DOHH2 (cell line): Measurements from ENCODE around the gene USP35.

Source experiments
- H3F3A ChIP-seq: fragments of 200-600 bp; sonication (generic), shearing (Covaris generic); 2 replicates; pipeline ENCODE4 v1.6.0; 2016; ENCODE audit warnings: antibody characterized with exemption, mild to moderate bottlenecking; ENCODE audit not compliant: control insufficient read depth, insufficient read depth
- H3K27ac ChIP-seq: fragments of 200-600 bp; sonication (generic); 2 replicates; pipeline ENCODE4 v1.5.1; 2014; ENCODE audit warnings: low read depth, mild to moderate bottlenecking, low read length, moderate library complexity
- H3K27me3 ChIP-seq: fragments of 200-600 bp; sonication (generic); 2 replicates; pipeline ENCODE4 v1.6.1; 2014; ENCODE audit warnings: mild to moderate bottlenecking, low read length, mixed read lengths; ENCODE audit not compliant: control insufficient read depth
- H3K36me3 ChIP-seq: fragments of 200-600 bp; sonication (generic); 2 replicates; pipeline ENCODE4 v1.6.1; 2014; ENCODE audit warnings: mild to moderate bottlenecking, low read length, moderate library complexity, mixed read lengths; ENCODE audit not compliant: control insufficient read depth
- H3K4me1 ChIP-seq: fragments of 200-600 bp; sonication (generic); 2 replicates; pipeline ENCODE4 v1.6.1; 2014; ENCODE audit warnings: mild to moderate bottlenecking, low read length, mixed read lengths; ENCODE audit not compliant: control insufficient read depth
- H3K4me2 ChIP-seq: fragments of 200-600 bp; sonication (generic); 2 replicates; pipeline ENCODE4 v1.6.0; 2014; ENCODE audit warnings: mild to moderate bottlenecking, low read length, moderate library complexity
- H3K4me3 ChIP-seq: fragments of 200-600 bp; sonication (generic); 2 replicates; pipeline ENCODE4 v1.5.1; 2014; ENCODE audit warnings: mild to moderate bottlenecking, low read length, mixed read lengths
- H3K79me2 ChIP-seq: fragments of 200-600 bp; sonication (generic); 2 replicates; pipeline ENCODE4 v1.6.1; 2014; ENCODE audit warnings: mild to moderate bottlenecking, low read length, mixed read lengths; ENCODE audit not compliant: control insufficient read depth
- H3K9me2 ChIP-seq: fragments of 200-600 bp; sonication (generic); replicated peaks from 2 replicates; pipeline ENCODE4 v1.6.1; 2014; ENCODE audit warnings: mild to moderate bottlenecking, low read length, mixed read lengths; ENCODE audit not compliant: control insufficient read depth
- H3K9me3 ChIP-seq: fragments of 200-600 bp; sonication (generic); 2 replicates; pipeline ENCODE4 v1.6.1; 2014; ENCODE audit warnings: antibody characterized with exemption, low read length, mixed read lengths; ENCODE audit not compliant: control insufficient read depth, insufficient read depth
- H4K20me1 ChIP-seq: fragments of 200-600 bp; sonication (generic); 2 replicates; pipeline ENCODE4 v1.6.0; 2014; ENCODE audit warnings: low read depth, mild to moderate bottlenecking, antibody characterized with exemption, low read length, moderate library complexity; ENCODE audit not compliant: control insufficient read depth, insufficient read depth
- EZH2phosphoT487 ChIP-seq: fragments of 200-600 bp; sonication (generic); IDR thresholded peaks from 2 replicates; pipeline ENCODE4 v1.6.1; 2017; ENCODE audit warnings: borderline replicate concordance, mild to moderate bottlenecking, antibody characterized with exemption, low read length, moderate library complexity, mixed read lengths
- TF ChIP-seq, protein P1 (sequence below): fragments of 200-600 bp; sonication (generic); IDR thresholded peaks from one replicate; pipeline ENCODE4 v1.5.1; 2014; ENCODE audit warnings: antibody characterized with exemption, mild to moderate bottlenecking, low read depth, low read length; ENCODE audit not compliant: poor library complexity, severe bottlenecking

The USP35 gene

DNA sequence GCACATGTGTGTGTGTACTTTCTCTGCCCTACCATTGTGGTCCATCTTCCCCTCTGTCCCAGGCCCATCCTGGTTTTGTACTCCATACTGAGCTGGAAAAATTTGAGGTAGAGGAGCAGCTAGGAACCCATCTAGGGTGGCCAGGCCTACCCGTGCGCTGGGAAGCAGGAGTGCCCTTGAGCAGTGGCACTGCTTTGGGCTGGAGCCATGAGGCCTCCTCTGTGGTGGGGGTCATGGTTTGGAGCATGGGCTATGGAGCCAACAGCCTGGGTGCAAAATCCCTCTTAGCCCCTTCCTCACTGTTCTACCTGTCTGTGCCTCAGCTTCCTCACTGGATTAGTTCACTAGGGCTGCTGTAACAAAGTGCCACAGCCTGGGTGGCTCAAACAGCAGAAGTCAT is 27.4 kb upstream of the USP35 start:
- Histone ChIP-seq H4K20me1 (no peaks in the 10 kb centered on the region), H3K27ac (no peak overlapping the region), H3K79me2 (no peaks in the 10 kb centered on the region), H3K4me1 (no peaks in the 10 kb centered on the region), H3K36me3 (no peaks in the 10 kb centered on the region), H3K9me3 (no peaks in the 10 kb centered on the region), H3K9me2 (no peaks in the 10 kb centered on the region), H3K4me3 (no peak overlapping the region), H3K4me2 (no peak overlapping the region), H3K27me3 (no peaks in the 10 kb centered on the region), H3F3A (no peaks in the 10 kb centered on the region)
- no peak for TF ChIP-seq EZH2phosphoT487
- TF ChIP-seq, protein P1, sequence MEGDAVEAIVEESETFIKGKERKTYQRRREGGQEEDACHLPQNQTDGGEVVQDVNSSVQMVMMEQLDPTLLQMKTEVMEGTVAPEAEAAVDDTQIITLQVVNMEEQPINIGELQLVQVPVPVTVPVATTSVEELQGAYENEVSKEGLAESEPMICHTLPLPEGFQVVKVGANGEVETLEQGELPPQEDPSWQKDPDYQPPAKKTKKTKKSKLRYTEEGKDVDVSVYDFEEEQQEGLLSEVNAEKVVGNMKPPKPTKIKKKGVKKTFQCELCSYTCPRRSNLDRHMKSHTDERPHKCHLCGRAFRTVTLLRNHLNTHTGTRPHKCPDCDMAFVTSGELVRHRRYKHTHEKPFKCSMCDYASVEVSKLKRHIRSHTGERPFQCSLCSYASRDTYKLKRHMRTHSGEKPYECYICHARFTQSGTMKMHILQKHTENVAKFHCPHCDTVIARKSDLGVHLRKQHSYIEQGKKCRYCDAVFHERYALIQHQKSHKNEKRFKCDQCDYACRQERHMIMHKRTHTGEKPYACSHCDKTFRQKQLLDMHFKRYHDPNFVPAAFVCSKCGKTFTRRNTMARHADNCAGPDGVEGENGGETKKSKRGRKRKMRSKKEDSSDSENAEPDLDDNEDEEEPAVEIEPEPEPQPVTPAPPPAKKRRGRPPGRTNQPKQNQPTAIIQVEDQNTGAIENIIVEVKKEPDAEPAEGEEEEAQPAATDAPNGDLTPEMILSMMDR = no peak

DNA sequence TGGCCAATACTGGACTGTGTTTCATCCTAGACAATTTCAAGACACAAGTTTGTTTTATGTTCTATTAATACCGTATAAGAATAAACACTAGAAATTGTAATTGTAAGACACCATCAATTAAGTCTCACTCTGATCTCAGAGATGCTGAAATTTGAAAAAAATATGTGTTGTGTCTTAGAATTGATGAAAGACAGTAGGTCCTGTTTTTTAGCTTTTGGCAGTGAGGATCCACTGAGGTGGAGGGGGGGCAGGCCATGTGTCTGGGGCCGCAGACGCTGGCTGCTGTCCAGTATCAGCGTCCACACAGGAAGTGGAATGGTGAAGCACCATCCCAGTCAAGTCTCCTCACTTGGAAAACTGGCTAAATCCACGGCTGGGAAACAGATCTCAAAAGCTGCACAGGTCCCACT is 26.8 kb upstream of the USP35 start:
- H3K4me1 ChIP-seq = no peaks in the 10 kb centered on the region
- no peaks in the 10 kb centered on the region for H3F3A ChIP-seq
- no peak overlapping the region for H3K4me2 ChIP-seq
- no peak overlapping the region for H3K27ac ChIP-seq
- no peaks in the 10 kb centered on the region for H3K9me2 ChIP-seq
- H3K9me3 ChIP-seq = no peaks in the 10 kb centered on the region
- H4K20me1 ChIP-seq = no peaks in the 10 kb centered on the region
- TF ChIP-seq EZH2phosphoT487 = no peak
- TF ChIP-seq, protein P1 = no peak
- no peaks in the 10 kb centered on the region for H3K36me3 ChIP-seq
- no peak overlapping the region for H3K4me3 ChIP-seq
- no peaks in the 10 kb centered on the region for H3K27me3 ChIP-seq
- H3K79me2 ChIP-seq = no peaks in the 10 kb centered on the region

DNA sequence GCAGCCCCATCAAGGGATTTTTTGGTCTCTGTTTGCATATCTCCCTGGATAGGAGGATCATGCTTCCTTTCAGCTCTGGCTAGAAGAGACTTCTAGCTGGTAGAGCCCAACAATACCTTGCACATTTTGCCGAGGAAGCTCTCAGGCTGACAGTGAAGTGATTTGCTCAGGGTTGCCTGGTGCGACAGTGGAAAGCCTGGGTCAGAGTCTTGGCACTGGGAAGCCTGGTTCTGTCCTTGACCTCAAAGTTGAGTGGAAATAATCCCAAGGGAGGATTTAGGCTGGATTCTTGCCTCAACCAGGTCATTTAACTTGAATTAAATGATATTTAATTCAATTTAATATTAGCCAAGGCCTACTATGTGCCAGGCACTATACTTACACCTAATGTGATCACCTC is 24.9 kb upstream of the USP35 start:
- no peak overlapping the region for H3K4me2 ChIP-seq
- no peaks in the 10 kb centered on the region for H3K36me3 ChIP-seq
- H3K4me3 ChIP-seq = no peak overlapping the region
- H3K79me2 ChIP-seq = no peaks in the 10 kb centered on the region
- H4K20me1 ChIP-seq = no peaks in the 10 kb centered on the region
- H3F3A ChIP-seq = no peaks in the 10 kb centered on the region
- H3K9me2 ChIP-seq = no peaks in the 10 kb centered on the region
- no peaks in the 10 kb centered on the region for H3K4me1 ChIP-seq
- H3K27me3 ChIP-seq = no peaks in the 10 kb centered on the region
- no peak overlapping the region for H3K27ac ChIP-seq
- no peak for TF ChIP-seq EZH2phosphoT487
- TF ChIP-seq, protein P1 = no peak
- H3K9me3 ChIP-seq = no peaks in the 10 kb centered on the region

DNA sequence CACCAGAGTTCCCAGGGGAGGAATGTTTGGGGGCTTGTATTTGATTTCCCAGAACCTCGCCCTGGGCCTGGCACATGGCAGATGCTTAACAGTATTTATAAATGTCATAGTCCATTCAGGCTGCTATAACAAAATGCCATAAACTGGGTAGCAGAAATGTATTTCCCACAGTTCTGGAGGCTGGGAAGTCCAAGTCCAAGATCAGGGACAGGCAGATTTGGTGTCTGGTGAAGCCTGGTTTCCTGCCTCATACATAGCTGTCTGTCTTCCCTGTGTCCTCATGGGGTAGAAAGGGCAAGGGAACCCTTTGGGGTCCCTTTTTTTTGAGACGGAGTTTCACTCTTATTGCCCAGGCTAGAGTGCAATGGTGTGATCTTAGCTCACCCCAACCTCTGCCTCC is 24.2 kb upstream of the USP35 start:
- no peaks in the 10 kb centered on the region for H3K27me3 ChIP-seq
- no peaks in the 10 kb centered on the region for H4K20me1 ChIP-seq
- no peaks in the 10 kb centered on the region for H3F3A ChIP-seq
- H3K27ac ChIP-seq = no peak overlapping the region
- no peaks in the 10 kb centered on the region for H3K4me1 ChIP-seq
- no peaks in the 10 kb centered on the region for H3K9me2 ChIP-seq
- H3K4me3 ChIP-seq = no peak overlapping the region
- H3K79me2 ChIP-seq = no peaks in the 10 kb centered on the region
- no peaks in the 10 kb centered on the region for H3K36me3 ChIP-seq
- TF ChIP-seq, protein P1 = no peak
- no peak for TF ChIP-seq EZH2phosphoT487
- no peak overlapping the region for H3K4me2 ChIP-seq
- no peaks in the 10 kb centered on the region for H3K9me3 ChIP-seq
